ENCODE measurements around the gene LDLRAD4.

Gene LDLRAD4

DNA sequence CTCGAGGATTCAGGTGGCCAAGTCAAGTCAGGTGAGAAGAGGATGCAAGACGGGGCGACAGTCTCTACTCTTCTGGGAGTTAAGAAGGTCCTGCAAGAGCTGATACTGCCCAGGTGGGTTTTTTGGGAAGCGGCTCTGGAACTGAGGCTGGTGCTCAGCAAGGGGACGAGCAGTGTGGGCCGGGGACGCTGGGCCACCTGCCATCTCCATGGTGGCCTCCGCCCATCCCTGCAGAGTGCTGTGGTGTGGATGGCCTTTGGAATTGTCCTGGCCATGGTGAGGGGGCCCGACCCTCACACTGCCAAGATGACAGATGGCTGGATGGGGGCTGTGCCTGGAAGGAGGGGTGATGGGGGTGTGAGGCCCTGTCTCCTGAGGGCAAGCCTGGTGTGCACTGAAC lies 34.2 kb upstream of the LDLRAD4 start:
- POLR2A ChIA-PET, result no interaction called here
- DNase-seq (ENCODE audit: extremely low spot score), result no peak
- CTCF ChIA-PET, result no interaction called here
- TF ChIP-seq FOXA1 (IDR thresholded peaks at IDR 0.05) (no peak), ELF4 (IDR thresholded peaks at IDR 0.05) (no peak), NFRKB (IDR thresholded peaks at IDR 0.05) (no peak), SUZ12 (IDR thresholded peaks at IDR 0.05) (no peak), TARDBP (IDR thresholded peaks at IDR 0.05) (no peak), BHLHE40 (IDR thresholded peaks at IDR 0.05; ENCODE audit: borderline replicate concordance) (no peak), ARNT (IDR thresholded peaks at IDR 0.05) (no peak), CTBP1 (IDR thresholded peaks at IDR 0.05; ENCODE audit: borderline replicate concordance) (no peak), L3MBTL2 (conservative IDR thresholded peaks at IDR 0.05) (no peak)
- TF ChIP-seq, protein P1, sequence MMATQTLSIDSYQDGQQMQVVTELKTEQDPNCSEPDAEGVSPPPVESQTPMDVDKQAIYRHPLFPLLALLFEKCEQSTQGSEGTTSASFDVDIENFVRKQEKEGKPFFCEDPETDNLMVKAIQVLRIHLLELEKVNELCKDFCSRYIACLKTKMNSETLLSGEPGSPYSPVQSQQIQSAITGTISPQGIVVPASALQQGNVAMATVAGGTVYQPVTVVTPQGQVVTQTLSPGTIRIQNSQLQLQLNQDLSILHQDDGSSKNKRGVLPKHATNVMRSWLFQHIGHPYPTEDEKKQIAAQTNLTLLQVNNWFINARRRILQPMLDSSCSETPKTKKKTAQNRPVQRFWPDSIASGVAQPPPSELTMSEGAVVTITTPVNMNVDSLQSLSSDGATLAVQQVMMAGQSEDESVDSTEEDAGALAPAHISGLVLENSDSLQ (IDR thresholded peaks at IDR 0.05), result no peak

DNA sequence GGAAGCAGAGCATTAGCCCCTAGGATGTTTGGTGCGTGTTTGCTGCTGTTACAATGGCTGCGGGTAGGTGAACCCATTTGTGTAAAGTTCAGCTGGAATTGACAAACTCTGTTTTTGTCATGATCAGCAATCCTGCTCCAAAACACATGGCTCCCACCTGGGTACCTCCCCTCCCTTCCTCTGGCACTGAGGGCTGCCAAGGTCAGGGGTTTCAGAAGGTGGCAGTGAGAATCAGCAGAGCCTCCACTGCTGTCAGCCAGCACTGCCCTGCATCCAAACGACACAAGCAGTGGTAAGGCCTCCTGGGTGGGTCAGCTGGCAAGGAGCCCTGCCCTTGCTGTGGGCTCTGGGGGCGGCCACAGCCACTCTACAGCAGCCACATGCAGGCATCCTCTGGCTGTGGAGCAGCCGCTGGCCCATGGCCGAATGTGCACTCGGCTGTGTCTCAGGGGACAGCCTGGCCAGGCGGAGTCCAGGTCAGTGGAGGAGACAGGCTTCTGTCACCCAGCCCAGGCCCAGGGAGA lies 32.8 kb upstream of the LDLRAD4 start:
- TF ChIP-seq SUZ12 (IDR thresholded peaks at IDR 0.05) (no peak), ARNT (IDR thresholded peaks at IDR 0.05) (no peak), HDGF (IDR thresholded peaks at IDR 0.05; ENCODE audit: borderline replicate concordance) (no peak), FOXA1 (IDR thresholded peaks at IDR 0.05) (no peak), FOXK2 (IDR thresholded peaks at IDR 0.05) (no peak), L3MBTL2 (conservative IDR thresholded peaks at IDR 0.05) (no peak)
- TF ChIP-seq, protein P1 (IDR thresholded peaks at IDR 0.05), result no peak
- ChIA-PET CTCF (no interaction called here), POLR2A (no interaction called here)
- DNase-seq (ENCODE audit: extremely low spot score), result no peak

DNA sequence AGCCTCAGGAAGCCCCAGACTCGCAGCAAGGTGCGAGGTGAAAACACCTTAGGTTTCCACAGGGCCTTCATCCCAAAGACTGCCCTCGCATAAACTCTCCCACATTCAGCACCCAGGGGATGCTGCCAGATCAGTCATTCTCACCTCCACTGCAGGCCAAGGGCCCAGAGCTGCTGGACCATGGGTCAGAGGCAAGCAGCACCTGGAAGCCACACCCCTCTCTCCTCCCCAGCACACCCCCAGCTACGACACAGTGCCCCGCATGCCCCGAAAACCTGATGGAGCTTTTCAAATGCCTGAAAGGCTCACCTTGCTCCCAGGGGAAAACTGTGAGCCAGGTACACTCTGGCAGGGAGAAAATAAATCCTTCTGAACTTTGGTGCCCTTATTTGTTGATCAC lies 31.9 kb upstream of the LDLRAD4 start:
- TF ChIP-seq CTBP1 (IDR thresholded peaks at IDR 0.05; ENCODE audit: borderline replicate concordance), result no peak
- no peak for TF ChIP-seq ARNT (IDR thresholded peaks at IDR 0.05)
- no peak for TF ChIP-seq FOXA1 (IDR thresholded peaks at IDR 0.05)
- no peak for TF ChIP-seq SP1 (IDR thresholded peaks at IDR 0.05)
- no peak for TF ChIP-seq SUZ12 (IDR thresholded peaks at IDR 0.05)
- no peak for TF ChIP-seq ELF4 (IDR thresholded peaks at IDR 0.05)
- no peak for TF ChIP-seq FOXK2 (IDR thresholded peaks at IDR 0.05)
- ChIA-PET CTCF (no interaction called here), POLR2A (no interaction called here)
- no peak for DNase-seq (ENCODE audit: extremely low spot score)

DNA sequence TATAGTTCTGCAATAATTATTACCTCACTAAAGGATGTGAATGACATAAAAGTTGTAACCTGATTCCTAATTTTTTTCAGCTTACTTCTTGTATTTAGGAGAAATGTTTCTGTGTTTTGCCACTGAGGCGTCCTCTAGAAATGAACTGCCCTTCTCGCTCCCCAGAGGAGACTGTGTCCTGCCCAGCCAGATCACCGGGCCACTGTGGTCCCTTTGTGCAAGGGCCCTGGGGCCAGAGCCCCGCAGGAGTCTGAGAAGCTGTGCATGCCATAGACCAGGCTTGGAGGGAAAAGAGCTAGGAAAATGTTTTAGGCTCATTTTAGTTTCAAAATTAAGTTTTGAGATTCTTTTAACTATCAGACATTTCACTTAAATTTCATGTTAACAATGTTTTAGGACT lies 31.1 kb upstream of the LDLRAD4 start:
- POLR2A ChIA-PET, result no interaction called here
- TF ChIP-seq ELF4 (IDR thresholded peaks at IDR 0.05) (no peak), FOXK2 (IDR thresholded peaks at IDR 0.05) (no peak), SUZ12 (IDR thresholded peaks at IDR 0.05) (no peak), L3MBTL2 (conservative IDR thresholded peaks at IDR 0.05) (no peak), SP1 (IDR thresholded peaks at IDR 0.05) (no peak), CTBP1 (IDR thresholded peaks at IDR 0.05; ENCODE audit: borderline replicate concordance) (no peak), NFRKB (IDR thresholded peaks at IDR 0.05) (no peak), FOXM1 (IDR thresholded peaks at IDR 0.05; ENCODE audit: borderline replicate concordance) (no peak), FOXA1 (IDR thresholded peaks at IDR 0.05) (no peak), ARNT (IDR thresholded peaks at IDR 0.05) (no peak), BHLHE40 (IDR thresholded peaks at IDR 0.05; ENCODE audit: borderline replicate concordance) (no peak), HDGF (IDR thresholded peaks at IDR 0.05; ENCODE audit: borderline replicate concordance) (no peak), TARDBP (IDR thresholded peaks at IDR 0.05) (no peak), LEF1 (IDR thresholded peaks at IDR 0.05; ENCODE audit: borderline replicate concordance) (no peak), ZNF384 (IDR thresholded peaks at IDR 0.05) (no peak)
- TF ChIP-seq, protein P1 (IDR thresholded peaks at IDR 0.05), result no peak
- DNase-seq (ENCODE audit: extremely low spot score), result no peak
- CTCF ChIA-PET, result no interaction called here

DNA sequence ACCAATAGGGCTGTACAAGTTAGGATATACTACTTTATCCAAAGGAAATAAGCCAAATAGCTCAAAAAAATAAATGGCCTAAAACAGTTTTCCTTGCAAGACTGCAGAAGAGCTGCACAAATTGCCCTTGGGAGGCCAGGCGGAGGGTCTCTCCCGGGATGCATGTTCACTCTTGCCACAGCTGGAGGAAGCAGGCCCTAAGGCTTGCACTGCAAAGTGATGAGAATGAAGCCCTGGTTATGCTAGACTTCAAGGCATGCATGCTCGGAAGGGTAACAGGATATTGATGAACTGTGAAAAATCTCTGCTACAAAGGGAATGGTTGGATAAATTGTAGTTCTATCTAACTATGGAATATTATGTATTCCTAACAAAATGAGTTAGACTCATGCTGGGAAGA lies 27.5 kb upstream of the LDLRAD4 start:
- no peak for DNase-seq (ENCODE audit: extremely low spot score)
- CTCF ChIA-PET, result no interaction called here
- TF ChIP-seq, protein P1 (IDR thresholded peaks at IDR 0.05), result no peak
- no peak for TF ChIP-seq TARDBP (IDR thresholded peaks at IDR 0.05)
- TF ChIP-seq NFRKB (IDR thresholded peaks at IDR 0.05), result no peak
- no peak for TF ChIP-seq FOXA1 (IDR thresholded peaks at IDR 0.05)
- TF ChIP-seq FOXM1 (IDR thresholded peaks at IDR 0.05; ENCODE audit: borderline replicate concordance), result no peak
- no peak for TF ChIP-seq FOXK2 (IDR thresholded peaks at IDR 0.05)
- TF ChIP-seq L3MBTL2 (conservative IDR thresholded peaks at IDR 0.05), result no peak
- TF ChIP-seq LEF1 (IDR thresholded peaks at IDR 0.05; ENCODE audit: borderline replicate concordance), result no peak
- no peak for TF ChIP-seq ARNT (IDR thresholded peaks at IDR 0.05)
- TF ChIP-seq BHLHE40 (IDR thresholded peaks at IDR 0.05; ENCODE audit: borderline replicate concordance), result no peak
- no peak for TF ChIP-seq SUZ12 (IDR thresholded peaks at IDR 0.05)
- no peak for TF ChIP-seq SP1 (IDR thresholded peaks at IDR 0.05)
- TF ChIP-seq HDGF (IDR thresholded peaks at IDR 0.05; ENCODE audit: borderline replicate concordance), result no peak
- TF ChIP-seq ELF4 (IDR thresholded peaks at IDR 0.05), result no peak
- no peak for TF ChIP-seq CTBP1 (IDR thresholded peaks at IDR 0.05; ENCODE audit: borderline replicate concordance)
- no peak for TF ChIP-seq ZNF384 (IDR thresholded peaks at IDR 0.05)
- POLR2A ChIA-PET, result no interaction called here

DNA sequence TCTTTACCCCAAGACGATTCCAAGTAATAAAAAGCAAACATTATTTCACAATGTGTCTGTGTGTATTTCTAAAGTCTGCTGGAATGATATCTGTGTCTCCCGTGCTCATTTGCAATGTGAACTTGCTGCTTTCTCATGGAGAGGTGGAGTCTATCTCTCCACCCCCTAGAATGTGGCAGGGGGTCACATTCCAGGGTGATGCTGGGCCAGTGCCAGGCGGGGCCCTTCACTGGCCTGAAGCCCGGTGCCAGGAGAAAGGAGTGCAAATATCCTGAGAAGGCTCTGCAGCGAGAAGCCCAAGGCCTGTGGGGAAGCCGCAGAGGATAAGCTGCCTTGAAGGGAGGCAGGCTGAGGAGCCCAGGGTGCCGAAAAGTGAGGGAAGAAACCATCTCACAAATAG lies 26.8 kb upstream of the LDLRAD4 start:
- TF ChIP-seq BHLHE40 (IDR thresholded peaks at IDR 0.05; ENCODE audit: borderline replicate concordance), result no peak
- no peak for TF ChIP-seq HDGF (IDR thresholded peaks at IDR 0.05; ENCODE audit: borderline replicate concordance)
- no peak for TF ChIP-seq ELF4 (IDR thresholded peaks at IDR 0.05)
- no peak for TF ChIP-seq TARDBP (IDR thresholded peaks at IDR 0.05)
- DNase-seq (ENCODE audit: extremely low spot score), result no peak
- ChIA-PET POLR2A (no interaction called here), CTCF (no interaction called here)

All from HEK293T (cell line).